Smooth muscle cell of the pulmonary artery (primary cell): ENCODE results near the gene LIPT1. TPM values are rescaled to one million over a fixed set of nuclear protein-coding genes. Genes with fewer than 3 reads are reported as not detected.

Source experiments
- total RNA-seq: library from RNA; depleted of rRNA; stranded (reverse); fragments of >200 nt; gene quantifications from 2 replicates; pipeline ENCODE4 v1.2.3, GENCODE V29; 2014

Gene LIPT1
- total RNA-seq = 6.0 and 6.6 TPM in 2 replicates

DNA sequence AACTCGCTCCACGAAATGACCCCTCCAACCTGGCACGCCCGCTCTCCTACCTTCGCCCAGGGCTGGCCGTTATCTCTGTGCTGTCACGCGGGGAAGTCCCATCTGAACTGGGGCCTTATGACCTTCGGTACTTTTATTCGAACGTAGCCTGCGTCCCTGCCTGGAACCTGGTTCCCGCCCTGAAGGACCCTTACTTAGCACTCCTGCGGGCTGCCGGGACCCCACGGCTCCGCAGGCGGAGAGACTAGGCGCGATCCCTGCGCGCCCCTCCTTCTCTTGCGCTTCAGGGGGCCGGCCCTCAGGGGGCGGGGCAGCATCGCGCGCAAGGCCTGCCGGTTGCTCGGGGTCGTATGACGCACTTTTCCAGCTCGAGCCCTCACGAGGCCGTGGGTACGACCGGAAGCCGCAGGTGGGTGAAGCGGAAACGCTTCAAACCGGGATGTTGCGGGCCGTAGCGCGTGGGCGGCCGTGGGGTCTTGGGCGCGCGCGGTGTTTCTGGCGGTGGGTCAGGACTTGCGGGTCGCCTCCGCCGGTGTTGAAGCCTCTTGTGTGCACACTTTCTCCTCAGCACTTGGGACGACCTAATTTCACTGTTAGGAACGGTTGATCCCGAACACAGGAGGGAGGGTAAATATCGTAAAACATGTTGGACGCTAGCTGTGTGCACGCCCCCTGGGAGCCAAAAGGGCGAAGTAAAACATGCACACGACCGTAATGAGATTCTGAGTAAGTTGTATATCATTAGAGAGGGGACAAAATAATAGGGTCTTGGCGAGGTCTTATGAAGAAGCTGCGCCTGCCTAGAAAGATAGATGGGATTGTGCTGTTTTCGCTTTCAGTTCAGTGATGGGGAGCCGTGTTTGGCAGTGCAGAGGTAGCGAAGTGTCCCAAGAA lies at the start of gene LIPT1, which contains the start of gene TSGA10:
LIPT1 (plus strand) TSS at position 325 of the 894 bp plus-strand sequence. CDS start 6,991 bp downstream, outside the sequence.
TSGA10 (minus strand) TSS at position 300 of the 894 bp plus-strand sequence. CDS start 45,503 bp downstream, outside the sequence.

DNA sequence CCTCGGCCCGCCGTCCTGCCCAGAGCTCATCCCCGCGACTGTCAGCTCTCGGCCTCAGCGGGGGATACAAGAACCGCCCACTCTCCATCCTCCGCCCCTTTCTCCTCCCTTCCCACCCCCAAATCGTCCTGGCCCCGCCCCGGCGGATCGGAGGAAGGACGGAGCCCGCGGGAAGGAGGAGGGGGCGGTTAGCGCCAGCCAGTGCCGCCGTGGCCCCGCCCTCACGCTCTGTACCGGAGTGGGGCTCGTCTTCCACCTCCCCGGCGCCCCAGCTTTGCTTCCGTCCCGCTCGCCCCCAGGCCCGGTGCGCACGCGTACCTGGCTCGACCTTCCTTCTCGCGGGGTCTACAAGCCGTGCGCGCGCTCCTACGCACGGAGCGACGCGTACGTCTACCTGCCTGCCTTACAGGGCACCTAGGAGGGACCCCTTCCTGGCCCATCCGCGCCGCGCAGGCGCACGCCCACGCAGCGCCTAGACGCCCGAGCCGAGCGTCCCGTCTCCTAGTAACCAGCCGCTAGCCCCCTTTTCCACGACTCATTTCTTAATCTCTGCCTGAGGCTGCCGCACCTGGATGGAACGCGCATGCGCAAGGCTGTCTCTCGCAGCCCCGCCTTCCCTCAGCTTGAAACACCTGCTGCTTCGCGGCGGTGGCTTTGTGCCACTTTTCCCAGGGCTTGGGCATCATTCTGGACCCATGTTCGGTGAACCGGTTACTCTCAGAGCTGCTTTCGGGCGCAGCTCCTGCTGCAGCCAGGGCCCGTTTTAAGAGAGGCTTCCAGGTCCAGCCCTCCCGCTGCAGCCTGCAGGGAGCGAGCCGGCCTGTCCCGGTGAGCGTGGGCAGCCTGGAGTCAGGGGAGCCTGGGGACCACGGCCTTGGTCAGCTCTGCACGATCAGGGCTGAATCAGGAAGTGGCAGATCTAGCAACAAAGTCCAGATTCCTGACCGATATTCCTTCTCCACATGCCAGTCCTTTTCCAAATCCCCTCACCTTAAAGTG lies 13.4 kb upstream of the LIPT1 start, which contains the start of gene C2orf15:
C2orf15 (plus strand) TSS at position 598 of the 999 bp plus-strand sequence. CDS start 8,852 bp downstream, outside the sequence.

DNA sequence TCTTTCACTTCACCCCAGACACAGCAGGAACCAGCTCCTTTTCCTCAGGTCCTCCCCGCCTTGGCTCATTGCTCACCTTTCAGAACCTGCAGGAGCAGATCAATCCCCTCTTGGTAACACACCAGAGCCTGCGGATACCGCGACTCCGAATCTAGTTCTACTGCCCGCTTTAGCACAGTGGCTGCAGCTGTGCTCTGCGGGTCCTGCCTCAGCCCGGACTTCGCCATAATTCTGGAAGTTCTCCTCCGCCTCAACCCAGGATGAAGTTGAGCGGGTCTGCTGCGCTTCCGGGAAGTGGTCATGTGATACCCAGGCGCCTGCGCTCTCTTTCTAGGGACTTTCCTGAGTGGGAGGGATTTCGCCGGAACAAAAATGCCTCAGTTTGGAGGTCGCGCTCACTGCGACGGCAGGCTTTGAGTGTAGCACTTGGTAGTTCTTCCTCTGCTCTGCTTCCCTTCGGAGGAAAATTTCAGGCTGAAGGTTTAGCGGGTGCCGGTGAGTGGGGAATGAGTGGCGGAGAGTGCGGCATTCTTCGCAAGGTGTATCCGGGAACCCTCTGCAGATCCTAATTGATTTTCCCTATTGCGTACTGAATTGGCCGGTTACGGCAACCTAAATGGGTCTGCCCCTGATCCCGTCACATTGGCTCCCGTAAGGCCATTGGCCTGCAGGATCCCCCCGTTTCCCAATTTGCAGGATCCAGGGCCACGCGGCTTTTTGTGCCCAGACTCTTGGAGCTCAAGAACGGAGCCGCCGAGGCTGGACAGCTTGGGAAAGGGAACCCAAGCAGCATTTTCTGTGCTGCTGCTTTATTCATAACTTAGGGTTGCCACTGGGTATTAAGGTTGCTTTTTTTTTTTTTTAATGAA lies 26.2 kb downstream of the LIPT1 start, which contains the start of the genes MITD1 and MRPL30:
MITD1 (minus strand) TSS at position 304 of the 869 bp plus-strand sequence; CDS start at position 227, 77 bp downstream.
MRPL30 (plus strand) TSS at position 430 of the 869 bp plus-strand sequence. CDS start 5,020 bp downstream, outside the sequence.

Other genes with a start within 250 kb of the LIPT1 start
- gene CRACDL, start 218.7 kb upstream of the LIPT1 start, total RNA-seq = 0.03 TPM in 1 of 2 replicates, not detected in the other
- 0.13 TPM in 1 of 2 replicates, not detected in the other for gene C2orf15, start 13.3 kb upstream of the LIPT1 start, total RNA-seq
- gene TSGA10, start within 50 bp of the LIPT1 start, total RNA-seq = 2.5 and 2.9 TPM in 2 replicates
- 11.9 TPM in 2 replicates for gene MITD1, start 26.1 kb downstream of the LIPT1 start, total RNA-seq
- 30.7 and 37.1 TPM in 2 replicates for gene MRPL30, start 26.2 kb downstream of the LIPT1 start, total RNA-seq
- not detected in 2 replicates for gene LYG2, start 100.7 kb downstream of the LIPT1 start, total RNA-seq
- 0.59 and 0.86 TPM in 2 replicates for gene LYG1, start 146.2 kb downstream of the LIPT1 start, total RNA-seq
- 34.1 and 41.2 TPM in 2 replicates for gene TXNDC9, start 181.4 kb downstream of the LIPT1 start, total RNA-seq
- 40.9 and 47.5 TPM in 2 replicates for gene EIF5B, start 182.4 kb downstream of the LIPT1 start, total RNA-seq